Fibroblast of lung (primary cell): ENCODE results near the gene DNAJB4. TPM values are rescaled to one million over a fixed set of nuclear protein-coding genes. Genes with fewer than 3 reads are reported as not detected.

Experiments
- DNase-seq, 2 donors: peaks; one replicate each; pipeline versions ENCODE4 v3.0.0 to v3.0.0-alpha.2; 2010; ENCODE audit warnings: low read depth in 2 of 2
- H2AFZ ChIP-seq: 2 replicates; pipeline ENCODE4 v1.5.1; 2012; ENCODE audit warnings: low read length, control low read depth, inconsistent platforms
- H3K27ac ChIP-seq: 2 replicates; pipeline ENCODE4 v1.5.1; 2011; ENCODE audit warnings: low read length, control low read depth; ENCODE audit not compliant: insufficient read depth
- H3K27me3 ChIP-seq: 2 replicates; pipeline ENCODE4 v1.5.1; 2011; ENCODE audit warnings: mild to moderate bottlenecking, low read length; ENCODE audit not compliant: control insufficient read depth, insufficient read depth
- H3K36me3 ChIP-seq: 2 replicates; pipeline ENCODE4 v1.5.1; 2011; ENCODE audit warnings: low read length; ENCODE audit not compliant: control insufficient read depth, insufficient read depth
- H3K4me1 ChIP-seq: 2 replicates; pipeline ENCODE4 v1.5.1; 2011; ENCODE audit warnings: low read length; ENCODE audit not compliant: control insufficient read depth, insufficient read depth; ENCODE audit errors: extremely low read depth
- H3K4me2 ChIP-seq: 2 replicates; pipeline ENCODE4 v1.5.1; 2011; ENCODE audit warnings: low read length, control low read depth; ENCODE audit not compliant: insufficient read depth; ENCODE audit errors: extremely low read depth
- H3K4me3 ChIP-seq, 4 experiments: fragments of 200-600 bp in 1 of 4; sonication (generic) in 1 of 4; replicated peaks in 1 of 4; 2 replicates each; pipeline ENCODE4 v1.5.1; 2011 to 2016; ENCODE audit warnings: low read length in 4 of 4, low read depth in 3 of 4, mild to moderate bottlenecking in 3 of 4, control low read depth in 2 of 4, inconsistent platforms in 1 of 4, mixed read lengths in 1 of 4; ENCODE audit not compliant: insufficient read depth in 1 of 4; ENCODE audit errors: control extremely low read depth in 1 of 4
- H3K79me2 ChIP-seq: 2 replicates; pipeline ENCODE4 v1.5.1; 2012; ENCODE audit warnings: mild to moderate bottlenecking, low read length, inconsistent platforms; ENCODE audit not compliant: control insufficient read depth, insufficient read depth
- H3K9ac ChIP-seq: 2 replicates; pipeline ENCODE4 v1.5.1; 2011; ENCODE audit warnings: mild to moderate bottlenecking, low read length, control low read depth; ENCODE audit not compliant: insufficient read depth
- H3K9me3 ChIP-seq: 2 replicates; pipeline ENCODE4 v1.5.1; 2012; ENCODE audit warnings: low read depth, low read length; ENCODE audit not compliant: control insufficient read depth, insufficient read depth
- H4K20me1 ChIP-seq: 2 replicates; pipeline ENCODE4 v1.5.1; 2011; ENCODE audit warnings: low read length; ENCODE audit not compliant: control insufficient read depth, insufficient read depth; ENCODE audit errors: extremely low read depth
- CTCF ChIP-seq, 2 donors: IDR thresholded peaks in 1 of 2; conservative IDR thresholded peaks in 1 of 2; 1 replicate in 1 of 2; 2 replicates in 1 of 2; pipeline ENCODE4 v1.5.1; 2011 to 2012; ENCODE audit warnings: low read length in 2 of 2, control low read depth in 1 of 2, inconsistent platforms in 1 of 2, low read depth in 1 of 2, mild to moderate bottlenecking in 1 of 2
- EZH2 ChIP-seq: IDR thresholded peaks from 2 replicates; pipeline ENCODE4 v1.5.1; 2012; ENCODE audit warnings: low read length, control low read depth, mild to moderate bottlenecking; ENCODE audit errors: missing control alignments
- polyA plus RNA-seq, 2 donors: library from polyadenylated mRNA; depleted of rRNA in 1 of 2; stranded (reverse) in 1 of 2; unstranded in 1 of 2; fragments of >200 nt; gene quantifications; 2 replicates each; pipeline ENCODE4 v1.2.1, GENCODE V29; 2011 to 2012; ENCODE audit warnings: missing spikeins in 1 of 2
- total RNA-seq: library from RNA; depleted of rRNA; stranded (reverse); fragments of >200 nt; gene quantifications from 2 replicates; pipeline ENCODE4 v1.2.1, GENCODE V29; 2014

DNAJB4 gene
- total and polyA plus RNA-seq, 2 donors (not counting 1 experiment from before 2014, with no cell fraction given): 52.0 to 78.7 TPM

GRCh38 chr1:77958391-77958790 is 46.3 kb upstream of the DNAJB4 start:
- no peaks in the 10 kb centered on the region for H3K9me3 ChIP-seq
- H3K36me3 ChIP-seq: peaks cover 27% of the 10 kb centered on the region
- H3K79me2 ChIP-seq: peaks cover 40% of the 10 kb centered on the region
- H2AFZ ChIP-seq: no peak overlapping the region
- no peaks in the 10 kb centered on the region for H4K20me1 ChIP-seq
- no peak overlapping the region for H3K4me2 ChIP-seq
- H3K9ac ChIP-seq: no peak overlapping the region
- DNase-seq: no peak
- no peaks in the 10 kb centered on the region for H3K4me1 ChIP-seq
- no peak overlapping the region for H3K27ac ChIP-seq
- no peak overlapping the region for H3K4me3 ChIP-seq
- H3K27me3 ChIP-seq: no peaks in the 10 kb centered on the region
- TF ChIP-seq EZH2 (no peak), CTCF (conservative IDR thresholded peaks at IDR 0.05 in 1 of 2, IDR thresholded peaks at IDR 0.05 in 1 of 2; ENCODE audit: low read depth in 1 of 2, low read length in 2 of 2) (no peak)

- Histone ChIP-seq H3K27me3 (no peaks in the 10 kb centered on the region), H3K27ac (no peak overlapping the region), H3K4me2 (no peak overlapping the region), H2AFZ (no peak overlapping the region), H4K20me1 (no peaks in the 10 kb centered on the region), H3K4me1 (no peaks in the 10 kb centered on the region), H3K4me3 (no peak overlapping the region), H3K79me2 (peaks cover 39% of the 10 kb centered on the region), H3K9me3 (no peaks in the 10 kb centered on the region), H3K36me3 (peaks cover 27% of the 10 kb centered on the region), H3K9ac (no peak overlapping the region)
- DNase-seq: no peak
- TF ChIP-seq EZH2 (no peak), CTCF (conservative IDR thresholded peaks at IDR 0.05 in 1 of 2, IDR thresholded peaks at IDR 0.05 in 1 of 2; ENCODE audit: low read depth in 1 of 2, low read length in 2 of 2) (no peak)
These were observed 45.9 kb upstream of the DNAJB4 start for GRCh38 chr1:77958850-77959249.

- Histone ChIP-seq H3K4me1 (no peaks in the 10 kb centered on the region), H3K4me3 (no peak overlapping the region), H3K79me2 (peaks cover 45% of the 10 kb centered on the region), H3K9ac (no peak overlapping the region), H3K27ac (no peak overlapping the region), H3K36me3 (peaks cover 28% of the 10 kb centered on the region), H3K27me3 (no peaks in the 10 kb centered on the region), H4K20me1 (no peaks in the 10 kb centered on the region), H2AFZ (no peak overlapping the region), H3K9me3 (no peaks in the 10 kb centered on the region), H3K4me2 (no peak overlapping the region)
- TF ChIP-seq EZH2 (no peak), CTCF (conservative IDR thresholded peaks at IDR 0.05 in 1 of 2, IDR thresholded peaks at IDR 0.05 in 1 of 2; ENCODE audit: low read depth in 1 of 2, low read length in 2 of 2) (no peak)
- peak in 1 of 2 donors; percentile 31 for DNase-seq
These were observed 43.3 kb upstream of the DNAJB4 start for GRCh38 chr1:77961392-77961791.
